ENCODE data around the gene SUN3.
A peak's percentile ranks its signal among the peaks of the same experiment; 100 is the strongest.
"Not testable (repeated sequence)": the region's sequence is repeated elsewhere in the genome, so short reads cannot be mapped to it uniquely, and the experiment has no call there.

Gene SUN3

GRCh38 chr7:48031111-48031510, 2.2 kb upstream of the SUN3 start:
- no peak for DNase-seq (ENCODE audit: low read depth in 2 of 2)

- no peak for DNase-seq (ENCODE audit: low read depth in 2 of 2)
Measured at GRCh38 chr7:48025624-48026023, 3.3 kb downstream of the SUN3 start.

GRCh38 chr7:48017674-48018073, 11.2 kb downstream of the SUN3 start:
- no peak for DNase-seq (ENCODE audit: low read depth in 2 of 2)

GRCh38 chr7:48016641-48017040, 12.3 kb downstream of the SUN3 start:
- no peak for DNase-seq (ENCODE audit: low read depth in 2 of 2)

GRCh38 chr7:48011951-48012350, 17.0 kb downstream of the SUN3 start:
- DNase-seq (ENCODE audit: low read depth in 2 of 2) = no peak

GRCh38 chr7:48011323-48011722, 17.6 kb downstream of the SUN3 start:
- DNase-seq (ENCODE audit: low read depth in 2 of 2) = no peak

- no peak for DNase-seq (ENCODE audit: low read depth in 2 of 2)
Measured at GRCh38 chr7:48009954-48010353, 19.0 kb downstream of the SUN3 start.

GRCh38 chr7:48009257-48009656, 19.6 kb downstream of the SUN3 start:
- DNase-seq (ENCODE audit: low read depth in 2 of 2) = no peak

GRCh38 chr7:48006866-48007265, 22.0 kb downstream of the SUN3 start:
- DNase-seq (ENCODE audit: low read depth in 2 of 2) = no peak

- DNase-seq (ENCODE audit: low read depth in 2 of 2) = no peak
Measured at GRCh38 chr7:48004638-48005037, 24.3 kb downstream of the SUN3 start.

- DNase-seq (ENCODE audit: low read depth in 2 of 2) = no peak
Measured at GRCh38 chr7:48004032-48004431, 24.9 kb downstream of the SUN3 start.

- not testable (repeated sequence) for DNase-seq (ENCODE audit: low read depth in 2 of 2)
Measured at GRCh38 chr7:48000164-48000563, 28.7 kb downstream of the SUN3 start.

GRCh38 chr7:47999413-47999812, 29.5 kb downstream of the SUN3 start:
- no peak for DNase-seq (ENCODE audit: low read depth in 2 of 2)

GRCh38 chr7:47992446-47992845, 36.5 kb downstream of the SUN3 start:
- no peak for DNase-seq (ENCODE audit: low read depth in 2 of 2)

GRCh38 chr7:47991741-47992311, 37.1 kb downstream of the SUN3 start:
- peak; percentile 74 for DNase-seq (ENCODE audit: low read depth in 2 of 2)

- no peak for DNase-seq (ENCODE audit: low read depth in 2 of 2)
Measured at GRCh38 chr7:47991270-47991669, 37.6 kb downstream of the SUN3 start.

- DNase-seq (ENCODE audit: low read depth in 2 of 2) = no peak
Measured at GRCh38 chr7:47990592-47990991, 38.3 kb downstream of the SUN3 start.

- DNase-seq (ENCODE audit: low read depth in 2 of 2) = not testable (repeated sequence)
Measured at GRCh38 chr7:47989607-47990400, 39.1 kb downstream of the SUN3 start.

GRCh38 chr7:47988496-47989386, 40.2 kb downstream of the SUN3 start:
- DNase-seq (ENCODE audit: low read depth in 2 of 2) = no peak

GRCh38 chr7:47982610-47983009, 46.3 kb downstream of the SUN3 start:
- no peak for DNase-seq (ENCODE audit: low read depth in 2 of 2)

GRCh38 chr7:47980648-47981047, 48.3 kb downstream of the SUN3 start:
- DNase-seq (ENCODE audit: low read depth in 2 of 2) = not testable (repeated sequence)

- DNase-seq (ENCODE audit: low read depth in 2 of 2) = no peak
Measured at GRCh38 chr7:47979832-47980181, 49.1 kb downstream of the SUN3 start.

All from stimulated activated CD8-positive, alpha-beta memory T cell treated with anti-CD3 and anti-CD28 coated beads, Interleukin-15, amount 100 ng/mL, for 4 hours (primary cell).